HCT116 (cell line): ENCODE measurements around the gene ARHGAP21.

Source experiments
- EGR1 ChIP-seq: IDR thresholded peaks from 2 replicates; pipeline ENCODE4 v1.6.1; 2012; ENCODE audit warnings: low read depth
- EZH2 ChIP-seq: fragments of 200-600 bp; sonication (generic); IDR thresholded peaks from 2 replicates; pipeline ENCODE4 v1.6.1; 2017; ENCODE audit warnings: antibody characterized with exemption, mixed run types
- MAX ChIP-seq: IDR thresholded peaks from 2 replicates; pipeline ENCODE4 v1.6.1; 2012
- POLR2A ChIP-seq: IDR thresholded peaks from 2 replicates; pipeline ENCODE4 v1.7.0; 2011; ENCODE audit warnings: borderline replicate concordance; ENCODE audit not compliant: insufficient read depth, insufficient read length; ENCODE audit errors: extremely low read depth
- POLR2AphosphoS5 ChIP-seq: IDR thresholded peaks from 2 replicates; pipeline ENCODE4 v1.6.1; 2011; ENCODE audit warnings: mild to moderate bottlenecking, low read depth, low read length, moderate library complexity
- REST ChIP-seq: IDR thresholded peaks from 2 replicates; pipeline ENCODE4 v1.6.1; 2012; ENCODE audit warnings: low read depth
- SIN3A ChIP-seq: IDR thresholded peaks from 2 replicates; pipeline ENCODE4 v1.6.1; 2012; ENCODE audit warnings: low read depth
- SRF ChIP-seq: IDR thresholded peaks from 2 replicates; pipeline ENCODE4 v1.6.1; 2012; ENCODE audit warnings: low read depth
- TCF7L2 ChIP-seq: IDR thresholded peaks from 2 replicates; pipeline ENCODE4 v1.7.0; 2011; ENCODE audit warnings: borderline replicate concordance, inconsistent platforms; ENCODE audit not compliant: insufficient read depth, insufficient read length; ENCODE audit errors: extremely low read depth
- YY1 ChIP-seq: IDR thresholded peaks from 2 replicates; pipeline ENCODE4 v1.6.1; 2011; ENCODE audit warnings: low read length, low read depth, moderate library complexity, mild to moderate bottlenecking; ENCODE audit not compliant: insufficient replicate concordance; ENCODE audit errors: extremely low read depth
- ZNF274 ChIP-seq: fragments of 200-500 bp; sonication (Bioruptor generic); IDR thresholded peaks from 2 replicates; pipeline ENCODE4 v1.6.1; 2014; ENCODE audit warnings: mild to moderate bottlenecking, low read depth, low read length, inconsistent platforms
- TF ChIP-seq, protein P1 (sequence below), 3 experiments: fragments of 200-600 bp in 1 of 3; sonication (generic) in 1 of 3; IDR thresholded peaks in 2 of 3; conservative IDR thresholded peaks in 1 of 3; 2 replicates each; pipeline ENCODE4 v1.5.1; 2012 to 2017; ENCODE audit warnings: low read depth in 2 of 3, low read length in 2 of 3, antibody characterized with exemption in 1 of 3, borderline replicate concordance in 1 of 3, control low read depth in 1 of 3, mild to moderate bottlenecking in 1 of 3, mixed read lengths in 1 of 3, mixed run types in 1 of 3, moderate library complexity in 1 of 3; ENCODE audit not compliant: insufficient read depth in 1 of 3

GRCh38 chr10:24568042-24568441, 155.6 kb downstream of the ARHGAP21 start:
- TF ChIP-seq POLR2A (no peak), POLR2AphosphoS5 (no peak), EZH2 (no peak), REST (no peak), MAX (no peak), SRF (no peak), YY1 (no peak), EGR1 (no peak), TCF7L2 (no peak), ZNF274 (no peak), SIN3A (no peak)
- TF ChIP-seq, protein P1, sequence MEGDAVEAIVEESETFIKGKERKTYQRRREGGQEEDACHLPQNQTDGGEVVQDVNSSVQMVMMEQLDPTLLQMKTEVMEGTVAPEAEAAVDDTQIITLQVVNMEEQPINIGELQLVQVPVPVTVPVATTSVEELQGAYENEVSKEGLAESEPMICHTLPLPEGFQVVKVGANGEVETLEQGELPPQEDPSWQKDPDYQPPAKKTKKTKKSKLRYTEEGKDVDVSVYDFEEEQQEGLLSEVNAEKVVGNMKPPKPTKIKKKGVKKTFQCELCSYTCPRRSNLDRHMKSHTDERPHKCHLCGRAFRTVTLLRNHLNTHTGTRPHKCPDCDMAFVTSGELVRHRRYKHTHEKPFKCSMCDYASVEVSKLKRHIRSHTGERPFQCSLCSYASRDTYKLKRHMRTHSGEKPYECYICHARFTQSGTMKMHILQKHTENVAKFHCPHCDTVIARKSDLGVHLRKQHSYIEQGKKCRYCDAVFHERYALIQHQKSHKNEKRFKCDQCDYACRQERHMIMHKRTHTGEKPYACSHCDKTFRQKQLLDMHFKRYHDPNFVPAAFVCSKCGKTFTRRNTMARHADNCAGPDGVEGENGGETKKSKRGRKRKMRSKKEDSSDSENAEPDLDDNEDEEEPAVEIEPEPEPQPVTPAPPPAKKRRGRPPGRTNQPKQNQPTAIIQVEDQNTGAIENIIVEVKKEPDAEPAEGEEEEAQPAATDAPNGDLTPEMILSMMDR (IDR thresholded peaks at IDR 0.05 in 2 of 3, conservative IDR thresholded peaks at IDR 0.05 in 1 of 3; ENCODE audit: borderline replicate concordance in 1 of 3, insufficient read depth in 1 of 3, low read depth in 2 of 3, low read length in 2 of 3): no peak
